C4-2B (cell line): Measurements from ENCODE around the gene FOLR3.
"Not testable (repeated sequence)": the region's sequence is repeated elsewhere in the genome, so short reads cannot be mapped to it uniquely, and the experiment has no call there.

Experiments
- ZFX ChIP-seq: fragments of 450-650 bp; IDR thresholded peaks from 2 replicates; pipeline ENCODE4 v1.6.1; 2017
- TF ChIP-seq, protein P1 (sequence below): fragments of 450-650 bp; conservative IDR thresholded peaks from 2 replicates; pipeline ENCODE4 v1.5.1; 2017; ENCODE audit warnings: mild to moderate bottlenecking

DNA sequence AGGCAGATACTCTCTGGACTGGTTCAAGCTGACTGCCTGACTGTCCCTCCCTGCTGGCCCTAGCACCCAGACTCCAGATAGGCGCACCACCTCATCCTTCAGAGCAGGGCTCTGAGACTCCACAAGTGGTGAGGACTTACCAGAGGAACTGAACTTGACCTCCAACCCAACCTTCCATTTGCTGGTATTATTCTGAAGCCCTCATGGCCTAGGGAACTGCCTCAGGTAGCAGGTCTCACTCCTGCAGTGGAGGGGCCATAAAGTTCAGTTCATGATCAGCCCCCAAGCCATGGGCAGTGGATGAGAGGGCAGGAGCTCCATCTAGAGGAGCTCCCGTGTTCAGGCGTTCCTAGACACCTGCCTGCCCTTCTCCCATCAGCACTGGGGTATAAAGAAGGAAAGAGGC is 46.0 kb downstream of the FOLR3 start:
- TF ChIP-seq, protein P1, sequence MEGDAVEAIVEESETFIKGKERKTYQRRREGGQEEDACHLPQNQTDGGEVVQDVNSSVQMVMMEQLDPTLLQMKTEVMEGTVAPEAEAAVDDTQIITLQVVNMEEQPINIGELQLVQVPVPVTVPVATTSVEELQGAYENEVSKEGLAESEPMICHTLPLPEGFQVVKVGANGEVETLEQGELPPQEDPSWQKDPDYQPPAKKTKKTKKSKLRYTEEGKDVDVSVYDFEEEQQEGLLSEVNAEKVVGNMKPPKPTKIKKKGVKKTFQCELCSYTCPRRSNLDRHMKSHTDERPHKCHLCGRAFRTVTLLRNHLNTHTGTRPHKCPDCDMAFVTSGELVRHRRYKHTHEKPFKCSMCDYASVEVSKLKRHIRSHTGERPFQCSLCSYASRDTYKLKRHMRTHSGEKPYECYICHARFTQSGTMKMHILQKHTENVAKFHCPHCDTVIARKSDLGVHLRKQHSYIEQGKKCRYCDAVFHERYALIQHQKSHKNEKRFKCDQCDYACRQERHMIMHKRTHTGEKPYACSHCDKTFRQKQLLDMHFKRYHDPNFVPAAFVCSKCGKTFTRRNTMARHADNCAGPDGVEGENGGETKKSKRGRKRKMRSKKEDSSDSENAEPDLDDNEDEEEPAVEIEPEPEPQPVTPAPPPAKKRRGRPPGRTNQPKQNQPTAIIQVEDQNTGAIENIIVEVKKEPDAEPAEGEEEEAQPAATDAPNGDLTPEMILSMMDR: not testable (repeated sequence)
- not testable (repeated sequence) for TF ChIP-seq ZFX
